Dedifferentiated amniotic fluid mesenchymal stem cell (primary cell): ENCODE results near the gene RAB23.

ENCODE experiments used
- DNase-seq: peaks from one replicate; pipeline ENCODE4 v3.0.0-alpha.2; 2016; ENCODE audit errors: extremely low spot score

RAB23 gene

GRCh38 chr6:57182017-57182432 lies 40.1 kb downstream of the RAB23 start:
- DNase-seq: no peak

DNA sequence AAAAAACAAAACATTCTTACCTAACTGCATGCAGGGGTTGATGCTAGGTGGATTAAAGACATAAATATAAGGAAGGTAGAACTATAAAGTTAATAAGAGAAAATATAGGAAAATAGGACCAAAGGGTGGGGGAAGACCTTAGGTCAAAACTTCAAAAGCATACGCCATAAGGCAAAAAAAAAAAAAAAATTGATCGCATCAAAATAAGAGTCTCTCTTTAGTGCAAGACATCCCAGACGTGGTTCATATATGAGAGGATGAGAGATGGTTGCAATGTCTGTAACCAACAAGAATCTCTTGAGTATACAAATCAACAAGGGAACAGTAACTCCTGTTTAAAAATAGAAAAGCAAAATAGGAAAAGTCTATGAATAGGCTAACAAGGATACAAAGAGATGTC lies 41.5 kb downstream of the RAB23 start:
- DNase-seq: no peak

- DNase-seq: no peak
Measured at GRCh38 chr6:57177545-57178265, 44.4 kb downstream of the RAB23 start.

GRCh38 chr6:57174511-57174907 lies 47.6 kb downstream of the RAB23 start:
- no peak for DNase-seq

DNA sequence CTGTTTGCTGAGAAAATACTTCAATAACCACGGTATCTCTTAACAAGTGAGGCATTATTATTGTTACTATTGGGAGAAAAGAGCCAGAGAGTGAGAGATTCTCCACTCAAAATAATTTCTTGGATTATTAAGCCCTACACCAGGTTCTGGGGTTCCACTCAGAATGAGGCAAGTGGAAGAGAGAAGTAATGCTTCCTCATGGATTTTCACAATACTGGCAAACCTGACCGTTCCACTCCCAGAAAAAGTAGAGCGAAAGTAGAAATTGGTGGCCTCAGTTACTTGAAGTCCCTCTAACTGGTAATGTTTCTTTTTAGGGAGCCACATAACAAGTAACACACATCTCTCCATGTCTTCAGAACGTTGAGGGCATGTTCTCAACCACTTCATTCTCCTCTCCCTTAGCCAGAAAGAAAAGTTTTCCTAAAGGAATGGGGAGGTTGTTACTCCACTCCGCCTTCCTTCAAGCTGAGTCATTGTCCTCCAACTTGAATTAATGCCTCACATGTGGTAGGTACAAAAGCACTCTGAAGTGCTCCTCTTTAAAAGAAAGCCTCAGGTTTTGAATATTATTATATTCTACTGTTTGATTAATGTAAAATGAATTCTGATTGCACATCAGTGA lies 48.1 kb downstream of the RAB23 start:
- DNase-seq: peak; percentile 56

GRCh38 chr6:57173056-57173885 lies 48.8 kb downstream of the RAB23 start:
- no peak for DNase-seq

DNA sequence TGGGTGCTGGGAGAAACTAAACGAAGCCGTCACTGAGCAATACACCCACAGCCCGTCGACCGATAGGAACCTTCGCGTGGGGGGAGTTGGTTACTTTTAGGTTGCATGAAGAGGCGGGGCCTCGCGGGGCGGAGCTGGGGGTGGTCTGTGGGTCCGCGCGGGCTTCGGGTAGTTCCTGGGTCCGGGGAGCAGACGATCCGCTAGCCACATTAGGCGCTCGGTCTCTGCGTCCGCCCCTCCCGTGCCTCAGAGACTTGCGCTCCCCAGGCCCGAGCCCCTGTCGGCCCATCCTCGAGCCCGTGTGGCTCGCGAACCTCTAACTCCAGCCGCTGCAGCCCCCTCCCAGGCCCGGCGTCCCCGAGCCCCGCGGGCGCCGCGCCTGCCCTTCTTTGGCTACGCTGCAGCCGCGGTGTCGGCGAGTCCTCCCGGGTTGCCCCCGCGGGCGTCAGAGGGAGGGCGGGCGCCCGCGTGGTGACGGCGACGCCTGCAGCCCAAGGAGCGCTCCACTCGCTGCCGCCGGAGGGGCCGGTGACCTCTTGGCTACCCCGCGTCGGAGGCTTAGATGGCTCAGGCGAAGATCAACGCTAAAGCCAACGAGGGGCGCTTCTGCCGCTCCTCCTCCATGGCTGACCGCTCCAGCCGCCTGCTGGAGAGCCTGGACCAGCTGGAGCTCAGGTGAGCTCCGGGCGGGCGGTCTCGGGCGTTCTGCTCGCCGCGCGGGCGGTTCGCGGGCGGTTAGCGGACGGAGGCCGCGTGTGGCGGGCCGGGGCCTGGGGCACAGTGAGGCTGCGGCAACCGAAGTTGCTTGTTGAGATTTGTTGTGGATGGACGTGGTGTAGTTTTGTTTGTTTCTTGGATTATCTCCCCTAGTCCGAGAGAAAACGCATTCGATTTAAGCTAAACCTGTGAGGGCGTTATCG lies 49.7 kb downstream of the RAB23 start, which contains the start of gene BAG2:
Gene BAG2, plus strand, starts transcription at position 191 of the 920 bp plus-strand sequence. Its CDS starts 372 bp downstream, at position 563.
- peak; percentile 73 for DNase-seq

- no peak for DNase-seq
Measured at GRCh38 chr6:57165080-57165479, 57.0 kb downstream of the RAB23 start.

DNA sequence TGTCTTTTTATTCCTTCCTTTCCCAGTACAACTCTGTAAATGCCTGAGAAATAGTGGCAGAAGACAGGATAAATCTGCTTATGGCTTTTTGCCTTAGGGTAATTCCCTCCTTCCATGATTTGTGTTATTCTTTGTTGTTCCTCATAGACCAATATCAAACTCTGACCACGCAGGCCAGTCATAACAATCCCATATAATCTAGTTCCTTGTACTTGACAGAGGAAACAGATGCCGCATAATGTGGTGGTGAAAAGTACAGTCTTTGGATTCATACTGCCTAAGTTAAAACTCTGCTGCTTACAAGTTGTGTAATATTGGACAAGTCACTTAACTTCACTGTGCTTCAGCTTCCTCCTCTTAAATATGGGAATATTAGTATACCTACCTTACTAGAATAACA lies 58.2 kb downstream of the RAB23 start:
- DNase-seq: no peak

DNA sequence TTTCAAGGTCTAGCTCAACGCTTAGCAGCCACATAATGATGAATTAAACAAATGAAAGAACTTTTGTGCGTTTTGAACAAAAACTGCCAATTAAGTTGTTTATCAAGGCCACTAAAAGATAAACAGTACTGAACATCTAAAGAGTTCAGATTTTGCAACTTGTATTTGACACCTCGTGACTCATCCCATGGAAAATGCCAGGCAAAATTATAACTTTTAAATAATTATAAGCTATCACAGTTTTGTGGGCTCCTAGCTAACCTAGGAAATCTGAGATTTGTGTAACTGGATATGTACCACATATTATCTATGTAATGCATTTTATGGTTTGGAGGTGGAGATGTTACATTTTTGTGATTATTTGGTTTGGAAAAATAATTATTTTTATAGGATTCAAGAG lies 59.6 kb downstream of the RAB23 start:
- DNase-seq: no peak

GRCh38 chr6:57162028-57162427 lies 60.1 kb downstream of the RAB23 start:
- no peak for DNase-seq

DNA sequence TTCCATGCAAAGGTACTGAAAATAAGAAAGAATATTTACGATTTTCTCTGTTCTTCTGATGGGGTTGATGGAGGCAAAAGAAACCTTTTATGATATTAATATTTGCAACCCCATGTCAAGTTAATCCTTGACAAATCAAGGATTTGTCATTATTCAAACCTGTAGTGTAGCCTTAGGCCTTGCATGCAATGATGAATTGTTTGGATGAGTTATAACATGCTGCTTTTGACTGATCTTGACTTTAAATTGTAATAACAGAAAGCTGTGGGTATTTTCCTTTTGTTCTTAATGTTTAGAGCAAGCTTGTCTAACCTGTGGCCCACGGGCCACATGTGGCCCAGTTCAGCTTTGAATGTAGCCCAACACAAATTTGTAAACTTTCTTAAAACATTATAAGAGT lies 63.0 kb downstream of the RAB23 start:
- DNase-seq: no peak

GRCh38 chr6:57158658-57159057 lies 63.4 kb downstream of the RAB23 start:
- DNase-seq: no peak

GRCh38 chr6:57147955-57148858 lies 73.9 kb downstream of the RAB23 start:
- no peak for DNase-seq

DNA sequence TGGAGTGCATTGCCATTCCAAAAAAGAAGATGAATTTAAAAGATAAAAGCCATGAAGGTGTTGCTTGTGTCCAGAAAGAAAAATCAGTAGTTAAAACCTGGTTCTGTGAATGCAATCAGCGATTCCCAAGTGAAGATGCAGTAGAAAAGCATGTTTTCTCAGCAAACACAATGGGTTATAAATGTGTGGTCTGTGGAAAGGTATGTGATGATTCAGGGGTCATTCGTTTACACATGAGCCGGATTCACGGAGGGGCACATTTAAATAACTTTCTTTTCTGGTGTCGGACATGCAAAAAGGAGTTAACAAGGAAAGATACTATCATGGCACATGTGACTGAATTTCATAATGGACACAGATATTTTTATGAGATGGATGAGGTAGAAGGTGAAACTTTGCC lies 74.7 kb downstream of the RAB23 start:
- no peak for DNase-seq

DNA sequence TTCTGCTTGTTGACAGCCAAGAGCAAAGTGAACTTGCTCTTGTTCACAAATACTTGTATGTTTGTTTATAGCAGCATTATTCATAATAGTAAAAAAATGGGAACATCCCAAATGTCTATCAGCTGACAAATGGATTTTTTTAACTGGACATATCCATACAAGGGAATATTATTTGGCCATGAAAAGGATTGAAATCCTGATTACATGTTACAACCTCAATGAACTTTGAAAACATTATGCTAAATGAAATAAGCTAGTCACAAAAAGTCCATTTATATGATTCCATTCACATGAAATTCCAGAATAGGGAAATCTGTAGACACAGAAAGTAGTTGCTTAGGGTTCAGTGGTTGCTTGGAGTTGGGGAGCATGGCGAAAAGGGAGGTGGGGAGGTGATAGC lies 78.4 kb downstream of the RAB23 start:
- DNase-seq: no peak

- no peak for DNase-seq
Measured at GRCh38 chr6:57142178-57142525, 80.0 kb downstream of the RAB23 start.

- no peak for DNase-seq
Measured at GRCh38 chr6:57141451-57142177, 80.5 kb downstream of the RAB23 start.

- DNase-seq: no peak
Measured at GRCh38 chr6:57138026-57138425, 84.1 kb downstream of the RAB23 start.

GRCh38 chr6:57137350-57137749 lies 84.8 kb downstream of the RAB23 start:
- no peak for DNase-seq
